H1 (cell line): ENCODE data around the gene MMP19. TPM values are rescaled to one million over a fixed set of nuclear protein-coding genes. Genes with fewer than 3 reads are reported as not detected.

ENCODE experiments used
- CTCF ChIA-PET: fragments of 300-600 bp; sonication (Branson Sonifier 250); formaldehyde crosslinking; loops from one replicate; lab custom pipeline; 2021; ENCODE audit not compliant: partially characterized antibody; lab: Charles Lee
- POLR2A ChIA-PET: fragments of 300-600 bp; sonication (Branson Sonifier 250); formaldehyde crosslinking; loops from one replicate; lab custom pipeline; 2021; ENCODE audit warnings: inconsistent platforms; ENCODE audit not compliant: partially characterized antibody; lab: Charles Lee
- DNase-seq, 2 experiments: peaks; one replicate each; pipeline versions ENCODE4 v3.0.0 to v3.0.0-alpha.2; 2010 to 2022; ENCODE audit warnings: low spot score in 2 of 2, low read depth in 1 of 2, mixed read lengths in 1 of 2
- FAIRE-seq: peaks from 2 replicates; lab custom pipeline; 2011; peaks lifted over from hg19 to GRCh38; lab: Jason Lieb, UNC
- H2AFZ ChIP-seq: 2 replicates; pipeline ENCODE4 v1.8.1; 2012; ENCODE audit warnings: low read length, inconsistent platforms
- H2AK5ac ChIP-seq: 2 replicates; pipeline ENCODE4 v1.6.1; 2013; ENCODE audit warnings: low read depth, low read length
- H2BK120ac ChIP-seq: replicated peaks from 2 replicates; pipeline ENCODE3; 2013; ENCODE audit warnings: low read depth, low read length, inconsistent platforms
- H2BK12ac ChIP-seq: 2 replicates; pipeline ENCODE4 v1.6.1; 2013; ENCODE audit warnings: low read depth, low read length
- H2BK15ac ChIP-seq: 2 replicates; pipeline ENCODE4 v1.6.1; 2013; ENCODE audit warnings: low read length
- H2BK20ac ChIP-seq: 2 replicates; pipeline ENCODE4 v1.6.1; 2013; ENCODE audit warnings: low read length
- H2BK5ac ChIP-seq: 2 replicates; pipeline ENCODE4 v1.6.1; 2013; ENCODE audit warnings: low read depth, low read length
- H3K14ac ChIP-seq: 2 replicates; pipeline ENCODE4 v1.6.1; 2013; ENCODE audit warnings: inconsistent platforms; ENCODE audit not compliant: insufficient read length
- H3K18ac ChIP-seq: 2 replicates; pipeline ENCODE4 v1.6.1; 2013; ENCODE audit warnings: low read length; ENCODE audit errors: extremely low read depth
- H3K23ac ChIP-seq: 2 replicates; pipeline ENCODE4 v1.6.1; 2013; ENCODE audit warnings: inconsistent platforms; ENCODE audit not compliant: insufficient read length
- H3K23me2 ChIP-seq: 2 replicates; pipeline ENCODE4 v1.6.1; 2013; ENCODE audit warnings: low read depth, low read length
- H3K27ac ChIP-seq: 2 replicates; pipeline ENCODE4 v1.6.1; 2011; ENCODE audit warnings: low read depth, low read length, inconsistent platforms
- H3K27me3 ChIP-seq, 4 experiments: replicated peaks in 1 of 4; 1 replicate in 1 of 4; 2 replicates in 3 of 4; pipeline versions ENCODE4 v1.6.1 to v1.8.1; 2011 to 2013; ENCODE audit warnings: low read length in 3 of 4, mild to moderate bottlenecking in 3 of 4, inconsistent platforms in 2 of 4, mixed read lengths in 2 of 4, moderate library complexity in 1 of 4; ENCODE audit not compliant: control insufficient read depth in 3 of 4, insufficient read depth in 3 of 4; ENCODE audit errors: extremely low read depth in 1 of 4
- H3K36me3 ChIP-seq, 4 experiments: 2 replicates each; pipeline versions ENCODE4 v1.6.1 to v1.8.1; 2011 to 2013; ENCODE audit warnings: mild to moderate bottlenecking in 4 of 4, low read length in 3 of 4, moderate library complexity in 2 of 4, control low read depth in 1 of 4, inconsistent platforms in 1 of 4; ENCODE audit not compliant: insufficient read depth in 4 of 4, control insufficient read depth in 2 of 4
- H3K4ac ChIP-seq: replicated peaks from 2 replicates; pipeline ENCODE3; 2013; ENCODE audit warnings: low read length, low read depth, mixed read lengths, inconsistent platforms; ENCODE audit not compliant: insufficient read length
- H3K4me1 ChIP-seq, 4 experiments: replicated peaks in 1 of 4; 1 replicate in 1 of 4; 2 replicates in 3 of 4; pipeline versions ENCODE4 v1.6.1 to v1.8.1; 2011 to 2013; ENCODE audit warnings: low read length in 3 of 4, inconsistent platforms in 2 of 4, mixed read lengths in 1 of 4; ENCODE audit not compliant: insufficient read depth in 4 of 4, control insufficient read depth in 3 of 4
- H3K4me2 ChIP-seq, 2 experiments: 2 replicates each; pipeline versions ENCODE4 v1.6.1 to v1.8.1; 2011 to 2013; ENCODE audit warnings: low read depth in 2 of 2, low read length in 2 of 2, control low read depth in 1 of 2, inconsistent platforms in 1 of 2, mild to moderate bottlenecking in 1 of 2; ENCODE audit not compliant: insufficient read depth in 1 of 2
- H3K4me3 ChIP-seq, 4 experiments: fragments of 200-600, 300-600 bp in 1 of 4; sonication (generic), shearing (Covaris generic), sonication (Bioruptor Twin) in 1 of 4; 2 replicates each; pipeline versions ENCODE4 v1.5.1 to v1.8.1; 2011 to 2016; ENCODE audit warnings: low read length in 4 of 4, low read depth in 3 of 4, control low read depth in 2 of 4, inconsistent platforms in 2 of 4, mild to moderate bottlenecking in 2 of 4, mixed read lengths in 1 of 4, moderate library complexity in 1 of 4; ENCODE audit not compliant: insufficient read depth in 2 of 4; ENCODE audit errors: extremely low read depth in 1 of 4
- H3K56ac ChIP-seq: replicated peaks from 2 replicates; pipeline ENCODE3; 2013; ENCODE audit warnings: low read depth, mild to moderate bottlenecking, mixed read lengths, low read length, inconsistent platforms; ENCODE audit not compliant: insufficient read length
- H3K79me1 ChIP-seq: 2 replicates; pipeline ENCODE4 v1.6.1; 2013; ENCODE audit warnings: low read depth, low read length, control low read depth
- H3K79me2 ChIP-seq, 2 experiments: 2 replicates each; pipeline versions ENCODE4 v1.6.1 to v1.8.1; 2012 to 2013; ENCODE audit warnings: low read length in 2 of 2, mild to moderate bottlenecking in 2 of 2, inconsistent platforms in 1 of 2; ENCODE audit not compliant: insufficient read depth in 2 of 2, control insufficient read depth in 1 of 2
- H3K9ac ChIP-seq, 4 experiments: replicated peaks in 1 of 4; 1 replicate in 1 of 4; 2 replicates in 3 of 4; pipeline versions ENCODE4 v1.6.1 to v1.8.1; 2011 to 2013; ENCODE audit warnings: low read depth in 3 of 4, low read length in 3 of 4, control low read depth in 2 of 4, mild to moderate bottlenecking in 2 of 4, moderate library complexity in 2 of 4, inconsistent platforms in 1 of 4; ENCODE audit errors: extremely low read depth in 1 of 4
- H3K9me3 ChIP-seq, 2 experiments: 2 replicates each; pipeline versions ENCODE4 v1.6.1 to v1.8.1; 2012 to 2013; ENCODE audit warnings: mild to moderate bottlenecking in 2 of 2, moderate library complexity in 2 of 2, control low read depth in 1 of 2, inconsistent platforms in 1 of 2, low read depth in 1 of 2, low read length in 1 of 2, mixed read lengths in 1 of 2; ENCODE audit not compliant: insufficient read depth in 2 of 2
- H4K20me1 ChIP-seq, 2 experiments: replicated peaks in 1 of 2; 2 replicates each; pipeline versions ENCODE3 to v1.8.1; 2011 to 2013; ENCODE audit warnings: inconsistent platforms in 2 of 2, low read length in 2 of 2, mild to moderate bottlenecking in 1 of 2; ENCODE audit not compliant: insufficient read depth in 2 of 2, control insufficient read depth in 1 of 2
- H4K5ac ChIP-seq: 2 replicates; pipeline ENCODE4 v1.6.1; 2013; ENCODE audit warnings: low read length, low read depth, mixed read lengths, inconsistent platforms; ENCODE audit not compliant: insufficient read length
- H4K8ac ChIP-seq: 2 replicates; pipeline ENCODE4 v1.8.0; 2013; ENCODE audit warnings: mild to moderate bottlenecking, moderate library complexity, low read length, inconsistent platforms; ENCODE audit not compliant: insufficient read depth; ENCODE audit errors: extremely low read depth
- H4K91ac ChIP-seq: replicated peaks from 2 replicates; pipeline ENCODE3; 2013; ENCODE audit warnings: low read length, mixed read lengths, inconsistent platforms; ENCODE audit not compliant: insufficient read length
- SP2 ChIP-seq: IDR thresholded peaks from 2 replicates; pipeline ENCODE4 v1.6.1; 2012; ENCODE audit warnings: mild to moderate bottlenecking, low read length, inconsistent platforms
- TAF1 ChIP-seq: IDR thresholded peaks from 2 replicates; pipeline ENCODE4 v1.6.1; 2011; ENCODE audit warnings: mild to moderate bottlenecking, low read depth, low read length
- polyA plus RNA-seq, 7 experiments: library from polyadenylated mRNA; depleted of rRNA in 3 of 7; stranded (reverse) in 5 of 7; unstranded in 2 of 7; fragments of >200 nt in 5 of 7; fragments of 200-250 nt in 2 of 7; gene quantifications; 1 replicate in 5 of 7; 2 replicates in 1 of 7; 4 replicates in 1 of 7; pipeline versions ENCODE4 v1.2.1 to v1.2.3, GENCODE V29; 2011 to 2013; ENCODE audit warnings: missing spikeins in 2 of 7, mixed read lengths in 2 of 7
- total RNA-seq: library from RNA; stranded (reverse); fragmentation: NEBNext Ultra II Directional; extraction: Animal tissue kit (Norgen Biotek cat#: 25700); gene quantifications from 2 replicates; pipeline ENCODE4 v1.2.1, GENCODE V29; 2021

The MMP19 gene
- total and polyA plus RNA-seq, 2 of the 8 experiments (the other 6 are each of a cell fraction or from before 2014, with no cell fraction given) = 2.7 to 3.3 TPM

GRCh38 chr12:55814257-55814656 is 28.5 kb downstream of the MMP19 start:
- ChIA-PET CTCF (interaction anchor here (1.0 to 18.0 kb wide), 8 partner anchors 9 to 160 kb away, joined by 3 to 224 read pairs (median 4); partner anchors contain the start of gene GDF11), POLR2A (interaction anchor here (0.6 to 14.0 kb wide), 8 partner anchors 7 to 193 kb away, joined by 3 to 133 read pairs (median 6); partner anchors contain the start of genes DNAJC14, ORMDL2 and SARNP)
- Histone ChIP-seq H2AK5ac (no peak overlapping the region), H3K23ac (no peak overlapping the region), H2BK20ac (no peak overlapping the region), H4K91ac (no peak overlapping the region), H3K18ac (no peak overlapping the region; the same call in 1 of the 2 replicates), H2BK15ac (no peak overlapping the region), H2BK5ac (no peak overlapping the region; the same call in 1 of the 2 replicates), H2BK120ac (no peak overlapping the region), H3K14ac (no peak overlapping the region), H2AFZ (no peak overlapping the region), H3K9ac (no peak overlapping the region), H3K4me3 (peak overlapping the region in 1 of 4 experiments; percentile 35; a peak in 3 of 8 replicates), H3K4me2 (peak overlapping the region; percentile 55), H3K9me3 (no peaks in the 10 kb centered on the region), H4K5ac (no peak overlapping the region), H3K4me1 (peaks cover 4 to 14% (median 7%) of the 10 kb centered on the region in 4 experiments), H4K20me1 (peaks cover 7 to 16% of the 10 kb centered on the region in 2 experiments), H3K79me2 (peaks cover 44 to 94% of the 10 kb centered on the region in 2 experiments), H3K4ac (no peak overlapping the region), H3K56ac (no peak overlapping the region), H3K23me2 (peaks cover 2% of the 10 kb centered on the region; the same call in 1 of the 2 replicates), H4K8ac (no peak overlapping the region), H3K79me1 (peaks cover 7% of the 10 kb centered on the region; the same call in 1 of the 2 replicates), H3K36me3 (peaks cover 0 to 17% (median 2%) of the 10 kb centered on the region in 4 experiments; a peak in 6 of 8 replicates), H3K27me3 (no peaks in the 10 kb centered on the region), H2BK12ac (no peak overlapping the region), H3K27ac (0 out of 2 replicates have a peak overlapping the region, but pooled peaks have one; percentile 7)
- FAIRE-seq (no peak), DNase-seq (no peak)
- no peak for TF ChIP-seq TAF1
- TF ChIP-seq SP2 = no peak
